MCF 10A (cell line): ENCODE measurements around the gene WWOX. TPM values are rescaled to one million over a fixed set of nuclear protein-coding genes. Genes with fewer than 3 reads are reported as not detected.

Experiments
- BruUV-seq: library from RNA; stranded (reverse); fragments of 400-500 nt; replicated peaks from 2 replicates; lab custom pipeline; 2021; lab: Mats Ljungman, UMichigan
- CTCF ChIA-PET: fragments of 300-600 bp; sonication (Branson Sonifier 250); formaldehyde crosslinking; extraction: SDS; loops from one replicate; lab custom pipeline; 2021; ENCODE audit warnings: antibody characterized with exemption, inconsistent platforms; lab: Yijun Ruan, JAX
- POLR2A ChIA-PET: fragments of 300-600, 350-650 bp; sonication (Branson Sonifier 250); formaldehyde crosslinking; extraction: SDS; loops from one replicate; lab custom pipeline; 2020; ENCODE audit warnings: antibody characterized with exemption, inconsistent platforms; lab: Yijun Ruan, JAX
- DNase-seq: peaks from one replicate; pipeline ENCODE4 v3.0.0-alpha.2; 2018; ENCODE audit not compliant: unreplicated experiment
- H3K27ac Mint-ChIP-seq: one replicate; pipeline ENCODE4 v1.8.0; 2022; ENCODE audit warnings: mild to moderate bottlenecking, low read depth, mixed read lengths; ENCODE audit not compliant: unreplicated experiment
- H3K27me3 Mint-ChIP-seq: one replicate; pipeline ENCODE4 v1.8.0; 2022; ENCODE audit warnings: mixed read lengths; ENCODE audit not compliant: insufficient read depth, unreplicated experiment
- H3K36me3 Mint-ChIP-seq: one replicate; pipeline ENCODE4 v1.8.0; 2022; ENCODE audit warnings: mild to moderate bottlenecking, moderate library complexity, mixed read lengths; ENCODE audit not compliant: insufficient read depth, unreplicated experiment
- H3K4me1 Mint-ChIP-seq: one replicate; pipeline ENCODE4 v1.8.0; 2022; ENCODE audit warnings: mixed read lengths; ENCODE audit not compliant: insufficient read depth, unreplicated experiment
- H3K4me3 Mint-ChIP-seq: one replicate; pipeline ENCODE4 v1.8.0; 2022; ENCODE audit warnings: mild to moderate bottlenecking, moderate library complexity, mixed read lengths; ENCODE audit not compliant: unreplicated experiment
- H3K9me3 Mint-ChIP-seq: one replicate; pipeline ENCODE4 v1.8.0; 2022; ENCODE audit warnings: mixed read lengths; ENCODE audit not compliant: unreplicated experiment
- intact Hi-C: fragments of 100-400 bp; cut with micrococcal nuclease; formaldehyde crosslinking; loops from 2 replicates; pipeline ENCODE4 v1.14.1; 2022
- total RNA-seq: library from RNA; stranded (reverse); gene quantifications from 2 replicates; pipeline ENCODE4 v1.2.3, GENCODE V29; 2022
- TF ChIP-seq, protein P1 (sequence below): fragments of 200-600 bp; IDR thresholded peaks from one replicate; pipeline ENCODE4 v1.8.0; 2022; ENCODE audit warnings: antibody characterized with exemption, mild to moderate bottlenecking; ENCODE audit not compliant: unreplicated experiment

Gene WWOX
- total RNA-seq, 1 experiment from 2014 or later: 18.1 TPM

GRCh38 chr16:78681743-78682142, 582.3 kb downstream of the WWOX start:
- TF ChIP-seq, protein P1, sequence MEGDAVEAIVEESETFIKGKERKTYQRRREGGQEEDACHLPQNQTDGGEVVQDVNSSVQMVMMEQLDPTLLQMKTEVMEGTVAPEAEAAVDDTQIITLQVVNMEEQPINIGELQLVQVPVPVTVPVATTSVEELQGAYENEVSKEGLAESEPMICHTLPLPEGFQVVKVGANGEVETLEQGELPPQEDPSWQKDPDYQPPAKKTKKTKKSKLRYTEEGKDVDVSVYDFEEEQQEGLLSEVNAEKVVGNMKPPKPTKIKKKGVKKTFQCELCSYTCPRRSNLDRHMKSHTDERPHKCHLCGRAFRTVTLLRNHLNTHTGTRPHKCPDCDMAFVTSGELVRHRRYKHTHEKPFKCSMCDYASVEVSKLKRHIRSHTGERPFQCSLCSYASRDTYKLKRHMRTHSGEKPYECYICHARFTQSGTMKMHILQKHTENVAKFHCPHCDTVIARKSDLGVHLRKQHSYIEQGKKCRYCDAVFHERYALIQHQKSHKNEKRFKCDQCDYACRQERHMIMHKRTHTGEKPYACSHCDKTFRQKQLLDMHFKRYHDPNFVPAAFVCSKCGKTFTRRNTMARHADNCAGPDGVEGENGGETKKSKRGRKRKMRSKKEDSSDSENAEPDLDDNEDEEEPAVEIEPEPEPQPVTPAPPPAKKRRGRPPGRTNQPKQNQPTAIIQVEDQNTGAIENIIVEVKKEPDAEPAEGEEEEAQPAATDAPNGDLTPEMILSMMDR: no peak
- Mint-ChIP-seq H3K27ac (no peak overlapping the region), H3K27me3 (no peaks in the 10 kb centered on the region), H3K4me1 (peaks cover 37% of the 10 kb centered on the region), H3K4me3 (no peak overlapping the region), H3K9me3 (no peaks in the 10 kb centered on the region), H3K36me3 (peaks cover 4% of the 10 kb centered on the region)
- BruUV-seq: no TSS peak
- no peak for DNase-seq
- ChIA-PET CTCF (interaction anchor here (0.5 to 1.2 kb wide), 4 partner anchors 25 to 1845 kb away, joined by 3 to 4 read pairs (median 4); no protein-coding TSS in a partner anchor), POLR2A (no interaction called here)
- intact Hi-C loops: loop anchor here (10.0 kb wide), 1 partner anchor 167 kb away; no protein-coding TSS in a partner anchor

DNA sequence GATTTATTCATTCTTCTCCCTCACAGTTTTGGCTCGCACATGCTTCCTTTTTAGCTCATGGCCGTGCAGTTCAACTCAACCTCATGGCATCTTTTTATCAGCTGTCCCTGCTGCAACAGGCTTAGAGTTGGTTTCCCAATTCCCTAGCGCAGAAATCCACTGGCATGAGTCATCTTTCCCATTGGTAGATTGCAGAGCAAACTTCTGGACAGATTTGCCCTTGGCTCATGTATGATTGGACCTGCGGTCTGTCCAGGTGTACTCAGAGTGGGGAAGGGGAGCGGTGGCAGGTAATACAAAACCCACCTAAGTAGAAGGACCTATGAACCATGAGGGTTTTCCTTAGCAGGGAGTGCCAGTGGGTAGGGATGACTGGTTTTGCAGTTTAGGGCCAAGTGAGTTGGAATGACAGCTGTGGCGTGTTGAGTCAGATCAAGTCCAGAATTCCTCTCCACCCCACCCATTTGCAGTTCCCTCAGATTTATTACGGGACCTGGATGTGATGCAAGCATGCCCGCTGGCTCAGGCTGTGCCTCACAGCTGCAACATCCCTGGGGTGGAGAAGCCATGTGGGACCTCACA, 584.7 kb downstream of the WWOX start:
- ChIA-PET CTCF (interaction anchor here (0.6 to 1.5 kb wide), 7 partner anchors 12 to 1698 kb away, joined by 3 to 5 read pairs (median 3); no protein-coding TSS in a partner anchor), POLR2A (interaction anchor here (0.6 to 2.1 kb wide), 16 partner anchors 8 to 579 kb away, joined by 3 to 10 read pairs (median 3); no protein-coding TSS in a partner anchor)
- DNase-seq: peak; percentile 96
- Mint-ChIP-seq H3K4me3 (peak overlapping the region; percentile 53), H3K4me1 (peaks cover 38% of the 10 kb centered on the region), H3K27me3 (no peaks in the 10 kb centered on the region), H3K27ac (peak overlapping the region; percentile 80), H3K9me3 (no peaks in the 10 kb centered on the region), H3K36me3 (no peaks in the 10 kb centered on the region)
- no TSS peak for BruUV-seq
- intact Hi-C loops: loop anchor here (10.0 kb wide), 1 partner anchor 169 kb away; no protein-coding TSS in a partner anchor
- TF ChIP-seq, protein P1: no peak

GRCh38 chr16:78684655-78685375, 585.4 kb downstream of the WWOX start:
- Mint-ChIP-seq H3K27me3 (no peaks in the 10 kb centered on the region), H3K36me3 (no peaks in the 10 kb centered on the region), H3K9me3 (no peaks in the 10 kb centered on the region), H3K27ac (peak overlapping the region; percentile 80), H3K4me3 (no peak overlapping the region), H3K4me1 (peaks cover 44% of the 10 kb centered on the region)
- intact Hi-C loops: loop anchor here (10.0 kb wide), 1 partner anchor 170 kb away; no protein-coding TSS in a partner anchor
- peak; percentile 24 for DNase-seq
- ChIA-PET CTCF (interaction anchor here (0.6 to 1.5 kb wide), 8 partner anchors 13 to 1697 kb away, joined by 3 to 5 read pairs (median 3); no protein-coding TSS in a partner anchor), POLR2A (interaction anchor here (0.6 to 2.1 kb wide), 12 partner anchors 9 to 579 kb away, joined by 3 to 10 read pairs (median 3); no protein-coding TSS in a partner anchor)
- BruUV-seq: TSS peak; percentile 44
- TF ChIP-seq, protein P1: no peak

- no peak for DNase-seq
- Mint-ChIP-seq H3K9me3 (no peaks in the 10 kb centered on the region), H3K4me1 (peaks cover 45% of the 10 kb centered on the region), H3K27me3 (no peaks in the 10 kb centered on the region), H3K4me3 (no peak overlapping the region), H3K36me3 (no peaks in the 10 kb centered on the region), H3K27ac (no peak overlapping the region)
- CTCF ChIA-PET: interaction anchor here (0.7 to 1.1 kb wide), 3 partner anchors 80 to 916 kb away, joined by 3 to 5 read pairs (median 3); no protein-coding TSS in a partner anchor
- BruUV-seq: no TSS peak
- POLR2A ChIA-PET: no interaction called here
- TF ChIP-seq, protein P1: no peak
- intact Hi-C loops: loop anchor here (10.0 kb wide), 1 partner anchor 172 kb away; no protein-coding TSS in a partner anchor
These were observed 587.1 kb downstream of the WWOX start for GRCh38 chr16:78686601-78687000.
